Psoas muscle (tissue), 8 donors: Measurements from ENCODE around the gene COL4A1. TPM values are rescaled to one million over a fixed set of nuclear protein-coding genes. Genes with fewer than 3 reads are reported as not detected.

Source experiments
- ATAC-seq, 4 donors: fragments of 200-7000 bp; cut with Tn5 transposase; one replicate each; pipeline ENCODE4 v1.9.1; 2020; ENCODE audit warnings: moderate library complexity in 3 of 4, mild to moderate bottlenecking in 2 of 4
- DNase-seq, 2 donors: peaks; one replicate each; pipeline ENCODE4 v3.0.0-alpha.2; 2020
- H3K27ac ChIP-seq: fragments of 200-600 bp; one replicate; pipeline ENCODE4 v1.8.0; 2022
- H3K27me3 ChIP-seq, 3 donors: fragments of 200-600 bp in 1 of 3; one replicate each; pipeline versions ENCODE4 v1.6.1 to v1.8.0; 2013 to 2022; ENCODE audit warnings: low read length in 2 of 3, mild to moderate bottlenecking in 2 of 3, moderate library complexity in 1 of 3; ENCODE audit not compliant: insufficient read depth in 3 of 3
- H3K36me3 ChIP-seq, 2 donors: fragments of 200-600 bp in 1 of 2; one replicate each; pipeline versions ENCODE4 v1.6.1 to v1.8.0; 2013 to 2022; ENCODE audit warnings: low read depth in 1 of 2, mild to moderate bottlenecking in 1 of 2, moderate library complexity in 1 of 2; ENCODE audit not compliant: insufficient read depth in 1 of 2
- H3K4me1 ChIP-seq: fragments of 200-600 bp; one replicate; pipeline ENCODE4 v1.8.0; 2022
- H3K4me3 ChIP-seq: fragments of 200-600 bp; one replicate; pipeline ENCODE4 v1.8.0; 2022; ENCODE audit warnings: mild to moderate bottlenecking
- H3K9me3 ChIP-seq: fragments of 200-600 bp; one replicate; pipeline ENCODE4 v1.8.0; 2022
- CTCF ChIP-seq: fragments of 200-600 bp; IDR thresholded peaks from one replicate; pipeline ENCODE4 v1.8.0; 2022; ENCODE audit warnings: antibody characterized with exemption
- WGBS, 3 donors: extraction: QIAGEN DNeasy Blood & Tissue Kit; methylation state at CpG; one replicate each; pipeline versions ENCODE4 v1.1.6 to v1.1.7; 2013; 5-methylcytosine and 5-hydroxymethylcytosine counted together
- intact Hi-C, 2 donors: fragments of 100-400 bp; cut with DNase I; formaldehyde crosslinking; loops; one replicate each; pipeline versions ENCODE4 v1.11.0 to v1.14.2; 2022
- polyA plus RNA-seq, 3 donors: library from polyadenylated mRNA; stranded (reverse); fragments of 200-250 nt; gene quantifications; one replicate each; pipeline ENCODE4 v1.2.3, GENCODE V29; 2013
- total RNA-seq, 4 donors: library from RNA; stranded (reverse); fragmentation: NEBNext Ultra II Directional in 2 of 4; extraction: Animal tissue kit (Norgen Biotek cat#: 25700) in 2 of 4; gene quantifications; one replicate each; pipeline versions ENCODE4 v1.2.1 to v1.2.4, GENCODE V29; 2021 to 2023
- donor health status: healthy with polysubstance abuse.
- donor health status: DM: no; HTN: no; CAD: no; lungs with moderate emphysema.
- donor health status: Bipolar disorder and iron deficiency.
- donor health status: healthy.
- donor health status: DM: yes; HTN: yes; CAD: no.
- donor health status: DM: no; HTN: no; CAD: no.
- donor health status: DM: no; HTN: no; CAD: no.
- donor health status: DM: yes; HTN: yes; CAD: no.

The COL4A1 gene
- total and polyA plus RNA-seq, 7 donors: 39.0 to 127 (median 97.0) TPM

DNA sequence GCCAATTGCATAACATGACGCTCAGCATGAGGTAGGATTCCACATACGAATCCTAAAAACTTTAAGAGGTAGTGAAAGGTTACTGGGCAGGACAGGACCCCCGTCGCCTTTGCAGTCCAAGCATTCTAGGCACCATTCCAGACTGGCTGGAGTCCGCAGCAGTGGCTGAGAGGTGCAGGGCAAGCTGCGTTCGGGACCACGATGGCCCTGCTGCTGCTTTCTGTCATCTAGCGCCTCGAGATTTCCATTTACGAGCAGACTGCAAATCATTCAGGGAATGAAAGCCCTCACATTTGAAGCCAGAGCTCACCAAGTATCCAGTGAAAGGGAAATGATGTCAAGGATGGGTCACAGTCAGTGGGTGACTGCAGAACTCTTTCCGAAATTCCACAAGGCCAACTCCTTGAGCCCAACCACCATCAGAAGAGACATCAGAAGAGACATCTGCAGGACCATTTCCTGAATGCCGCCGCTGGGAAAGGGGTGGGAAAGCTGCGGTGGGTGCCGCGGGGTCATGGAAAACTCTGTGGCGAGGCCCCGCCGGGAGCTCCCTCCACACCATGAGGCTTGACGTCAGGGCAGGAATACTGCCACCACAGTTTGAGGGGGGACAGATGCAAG, 88.3 kb downstream of the COL4A1 start:
- Histone ChIP-seq H3K27me3 (no peaks in the 10 kb centered on the region), H3K36me3 (peaks cover 0 to 2% of the 10 kb centered on the region in 2 donors), H3K4me1 (peaks cover 21% of the 10 kb centered on the region), H3K9me3 (no peaks in the 10 kb centered on the region), H3K27ac (peak overlapping the region; percentile 53), H3K4me3 (no peak overlapping the region)
- DNase-seq (no peak), ATAC-seq (no peak)
- intact Hi-C loops: no loop called here
- WGBS, 3 donors: 57 to 70% (median 63%) methylated on average over 21 of the region's 21 CpGs
- no peak for TF ChIP-seq CTCF

- no peaks in the 10 kb centered on the region for H3K27me3 ChIP-seq
- H3K27ac ChIP-seq: peak overlapping the region; percentile 53
- H3K4me1 ChIP-seq: peaks cover 21% of the 10 kb centered on the region
- no peaks in the 10 kb centered on the region for H3K9me3 ChIP-seq
- no peak for ATAC-seq
- no peak for DNase-seq
- no peak for TF ChIP-seq CTCF
- no peak overlapping the region for H3K4me3 ChIP-seq
- 69 to 74% (median 69%) methylated on average over 2 of the region's 2 CpGs for WGBS, 3 donors
- intact Hi-C loops: no loop called here
- H3K36me3 ChIP-seq: peaks cover 0 to 11% of the 10 kb centered on the region in 2 donors
Observed at GRCh38 chr13:110217811-110218210, 89.1 kb downstream of the COL4A1 start.

- WGBS, 3 donors: 17 to 19% (median 17%) methylated on average over 5 of the region's 5 CpGs
- no peak for DNase-seq
- Histone ChIP-seq H3K27me3 (no peaks in the 10 kb centered on the region), H3K36me3 (peaks cover 0 to 18% of the 10 kb centered on the region in 2 donors), H3K27ac (peak overlapping the region; percentile 53), H3K9me3 (no peaks in the 10 kb centered on the region), H3K4me1 (peaks cover 21% of the 10 kb centered on the region), H3K4me3 (no peak overlapping the region)
- TF ChIP-seq CTCF: no peak
- intact Hi-C loops: no loop called here
- peak in 3 of 4 donors; percentile 4 to 27 (median 21) for ATAC-seq
Observed at GRCh38 chr13:110217085-110217484, 89.9 kb downstream of the COL4A1 start.

DNA sequence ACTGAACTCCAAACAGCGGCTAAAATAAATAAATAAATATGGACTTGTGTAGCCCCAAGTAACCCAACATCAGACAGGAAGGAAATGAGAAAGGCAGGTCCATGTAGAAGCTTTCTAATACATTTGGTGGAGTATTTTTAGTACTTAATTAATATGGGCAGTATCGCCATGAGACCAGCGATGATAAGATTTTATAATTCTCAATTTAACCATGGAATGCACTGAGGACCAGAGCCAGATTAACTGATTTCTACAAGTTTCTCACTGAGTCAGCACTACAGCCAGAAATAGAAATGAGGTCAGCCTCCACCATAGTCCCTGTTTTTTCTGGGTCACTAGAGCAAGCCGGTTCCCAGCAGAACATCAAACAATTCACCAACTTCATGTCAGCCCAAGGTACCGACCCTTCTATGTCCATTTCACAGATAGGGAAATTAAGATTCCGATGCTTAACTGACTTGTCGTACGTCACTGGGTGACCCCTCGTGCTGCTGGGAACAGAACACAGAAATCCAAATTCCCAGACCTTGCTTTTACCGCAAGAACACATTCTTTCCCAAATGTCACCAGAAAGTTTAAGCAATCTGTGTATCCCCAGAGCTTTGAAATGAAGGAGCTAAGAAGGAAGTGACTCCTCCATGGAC, 90.4 kb downstream of the COL4A1 start:
- peaks cover 21% of the 10 kb centered on the region for H3K4me1 ChIP-seq
- no peak for TF ChIP-seq CTCF
- DNase-seq: peak in 1 of 2 donors; percentile 46
- no peaks in the 10 kb centered on the region for H3K27me3 ChIP-seq
- peak; percentile 64 to 78 (median 72) for ATAC-seq
- no peaks in the 10 kb centered on the region for H3K9me3 ChIP-seq
- H3K36me3 ChIP-seq: peaks cover 0 to 23% of the 10 kb centered on the region in 2 donors
- H3K27ac ChIP-seq: peak overlapping the region; percentile 53
- 20 to 32% (median 24%) methylated on average over 10 of the region's 10 CpGs for WGBS, 3 donors
- intact Hi-C loops: no loop called here
- no peak overlapping the region for H3K4me3 ChIP-seq
